Endothelial cell (in vitro differentiated cells): ENCODE measurements around the gene BCCIP. TPM values are rescaled to one million over a fixed set of nuclear protein-coding genes. Genes with fewer than 3 reads are reported as not detected.

Experiments
- DNase-seq: peaks from one replicate; pipeline ENCODE4 v3.0.0; 2021; ENCODE audit warnings: low spot score
- H3K27ac Mint-ChIP-seq: one replicate; pipeline ENCODE4 v1.8.0; 2021; ENCODE audit warnings: mixed read lengths, inconsistent platforms; ENCODE audit not compliant: unreplicated experiment
- H3K27me3 Mint-ChIP-seq: one replicate; pipeline ENCODE4 v1.8.0; 2021; ENCODE audit warnings: mild to moderate bottlenecking, moderate library complexity, mixed read lengths, inconsistent platforms; ENCODE audit not compliant: unreplicated experiment
- H3K36me3 Mint-ChIP-seq: one replicate; pipeline ENCODE4 v1.8.0; 2021; ENCODE audit warnings: mild to moderate bottlenecking, low read depth, mixed read lengths, inconsistent platforms; ENCODE audit not compliant: unreplicated experiment
- H3K4me1 Mint-ChIP-seq: one replicate; pipeline ENCODE4 v1.8.0; 2021; ENCODE audit warnings: mild to moderate bottlenecking, mixed read lengths, inconsistent platforms; ENCODE audit not compliant: unreplicated experiment
- H3K4me3 Mint-ChIP-seq: one replicate; pipeline ENCODE4 v1.8.0; 2021; ENCODE audit warnings: mild to moderate bottlenecking, mixed read lengths, inconsistent platforms; ENCODE audit not compliant: unreplicated experiment
- H3K9me3 Mint-ChIP-seq: one replicate; pipeline ENCODE4 v1.8.0; 2021; ENCODE audit warnings: mixed read lengths, inconsistent platforms; ENCODE audit not compliant: unreplicated experiment
- long read RNA-seq: library from polyadenylated mRNA; unstranded; transcript quantifications from one replicate; pipeline ENCODE4 v2.0.0, GENCODE V29; 2020; ENCODE audit not compliant: unreplicated experiment
- total RNA-seq: library from RNA; stranded (reverse); fragmentation: NEBNext Ultra II Directional; extraction: Animal tissue kit (Norgen Biotek cat#: 25700); gene quantifications from one replicate; pipeline ENCODE4 v1.2.1, GENCODE V29; 2021; ENCODE audit not compliant: unreplicated experiment
- TF ChIP-seq, protein P1 (sequence below): fragments of 200-600 bp; sonication (generic); IDR thresholded peaks from one replicate; pipeline ENCODE4 v1.5.0; 2021; ENCODE audit warnings: antibody characterized with exemption; ENCODE audit not compliant: unreplicated experiment

BCCIP gene
- total RNA-seq, result 39.4 TPM
- long read RNA-seq, transcript BCCIP-202 (7 exons, 2,337 nt), result minor isoform, 9 of 34 reads
- long read RNA-seq, transcript BCCIP-203 (8 exons, 1,433 nt), result minor isoform, 5 of 34 reads
- long read RNA-seq, transcript BCCIP-201 (7 exons, 1,236 nt), result major isoform, 16 of 34 reads
- long read RNA-seq, partial matches to known transcripts, result 2 of 34 reads
- long read RNA-seq, other reads (novel, unspliced or antisense), result 2 of 34 reads

DNA sequence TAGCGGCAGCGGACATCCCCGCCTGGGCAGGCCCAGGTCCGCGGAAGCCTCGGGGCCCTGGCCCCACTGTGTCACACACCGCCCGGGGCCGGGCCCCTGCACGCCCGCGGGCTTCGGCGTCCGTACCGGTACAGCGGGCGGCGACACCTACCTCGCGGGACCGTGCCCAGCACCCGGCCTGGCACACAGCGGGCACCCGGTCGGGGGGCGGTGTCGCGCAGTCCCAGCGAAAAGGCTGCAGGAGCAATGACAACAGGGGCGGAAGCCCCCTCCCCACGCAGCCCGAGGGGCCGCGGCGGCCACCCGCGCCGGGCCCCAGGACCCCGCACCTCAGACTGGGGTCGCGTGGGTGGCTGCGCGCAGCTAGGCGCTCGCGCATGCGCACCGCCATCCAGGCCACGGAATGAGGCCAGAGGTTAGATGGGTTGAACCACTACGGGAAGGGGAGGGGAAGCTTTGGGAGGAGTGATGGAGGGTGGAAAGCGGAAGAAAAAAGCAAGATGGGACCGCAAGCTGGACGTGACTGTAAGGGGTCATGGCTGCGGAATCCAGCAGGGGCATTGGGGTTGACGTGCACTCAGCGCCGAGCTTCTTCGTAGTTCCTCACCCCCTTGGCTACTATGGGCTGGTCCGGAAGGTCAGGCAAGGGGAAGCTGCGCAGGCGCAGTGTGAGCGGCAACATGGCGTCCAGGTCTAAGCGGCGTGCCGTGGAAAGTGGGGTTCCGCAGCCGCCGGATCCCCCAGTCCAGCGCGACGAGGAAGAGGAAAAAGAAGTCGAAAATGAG, at the start of gene BCCIP, which contains the start of gene UROS:
Gene BCCIP, plus strand, starts transcription at position 669 of the 785 bp plus-strand sequence. Its CDS starts 12 bp downstream, at position 681.
Gene UROS, minus strand, starts transcription at position 381 of the 785 bp plus-strand sequence. CDS start 6,759 bp downstream, outside the sequence.
- TF ChIP-seq, protein P1, sequence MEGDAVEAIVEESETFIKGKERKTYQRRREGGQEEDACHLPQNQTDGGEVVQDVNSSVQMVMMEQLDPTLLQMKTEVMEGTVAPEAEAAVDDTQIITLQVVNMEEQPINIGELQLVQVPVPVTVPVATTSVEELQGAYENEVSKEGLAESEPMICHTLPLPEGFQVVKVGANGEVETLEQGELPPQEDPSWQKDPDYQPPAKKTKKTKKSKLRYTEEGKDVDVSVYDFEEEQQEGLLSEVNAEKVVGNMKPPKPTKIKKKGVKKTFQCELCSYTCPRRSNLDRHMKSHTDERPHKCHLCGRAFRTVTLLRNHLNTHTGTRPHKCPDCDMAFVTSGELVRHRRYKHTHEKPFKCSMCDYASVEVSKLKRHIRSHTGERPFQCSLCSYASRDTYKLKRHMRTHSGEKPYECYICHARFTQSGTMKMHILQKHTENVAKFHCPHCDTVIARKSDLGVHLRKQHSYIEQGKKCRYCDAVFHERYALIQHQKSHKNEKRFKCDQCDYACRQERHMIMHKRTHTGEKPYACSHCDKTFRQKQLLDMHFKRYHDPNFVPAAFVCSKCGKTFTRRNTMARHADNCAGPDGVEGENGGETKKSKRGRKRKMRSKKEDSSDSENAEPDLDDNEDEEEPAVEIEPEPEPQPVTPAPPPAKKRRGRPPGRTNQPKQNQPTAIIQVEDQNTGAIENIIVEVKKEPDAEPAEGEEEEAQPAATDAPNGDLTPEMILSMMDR, result no peak
- Mint-ChIP-seq H3K27ac (no peak within 1 kb of the TSS), H3K36me3 (peaks cover 3% of the 10 kb centered on the region), H3K4me1 (peaks cover 6% of the 10 kb centered on the region), H3K4me3 (peak within 1 kb of the TSS; percentile 91), H3K9me3 (no peaks in the 10 kb centered on the region), H3K27me3 (no peaks in the 10 kb centered on the region)
- peak; percentile 82 for DNase-seq

DNA sequence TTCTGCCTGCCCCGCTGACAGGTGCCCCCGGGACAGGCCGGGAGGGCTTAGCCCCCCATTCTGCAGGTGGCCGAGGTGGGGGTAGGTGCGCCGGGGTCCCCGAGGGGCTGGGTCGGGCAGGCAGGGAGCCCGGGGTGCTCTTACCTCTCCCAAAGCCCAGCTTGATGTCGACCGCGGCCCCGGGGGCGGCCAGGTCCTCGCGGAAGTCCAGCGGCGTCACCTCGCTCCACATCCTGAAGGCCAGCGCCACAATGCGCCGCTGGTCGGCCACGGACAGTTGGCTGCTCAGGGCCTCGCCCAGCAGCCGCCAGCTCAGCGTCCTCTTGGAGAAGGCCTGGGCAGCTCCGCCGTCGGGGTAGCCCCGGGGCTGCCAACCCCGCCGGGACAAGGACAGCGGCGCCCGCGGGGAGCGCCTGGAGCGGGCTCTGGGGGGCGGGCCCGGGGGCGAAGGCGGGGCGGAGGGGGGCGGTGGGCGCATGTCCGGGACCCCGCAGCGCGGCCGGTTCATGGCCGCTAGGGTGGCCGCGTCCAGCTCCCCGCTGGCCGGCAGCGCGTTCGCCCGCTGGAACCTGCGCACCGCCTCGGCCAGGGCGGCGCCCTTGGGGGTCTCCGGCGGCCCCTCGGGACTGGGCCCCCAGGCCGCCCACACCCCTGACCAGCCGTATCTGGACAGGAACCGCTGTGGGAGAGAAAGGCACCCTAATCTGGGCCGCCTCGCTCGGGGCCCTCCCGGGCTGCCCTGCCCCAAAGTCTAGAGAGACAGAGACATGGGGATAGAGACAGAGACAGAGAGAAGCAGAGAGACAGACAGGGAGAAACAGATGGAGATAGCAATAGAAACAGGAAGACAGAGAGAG, 49.4 kb upstream of the BCCIP start:
- H3K27ac Mint-ChIP-seq, result no peak overlapping the region
- H3K36me3 Mint-ChIP-seq, result peaks cover 12% of the 10 kb centered on the region

DNA sequence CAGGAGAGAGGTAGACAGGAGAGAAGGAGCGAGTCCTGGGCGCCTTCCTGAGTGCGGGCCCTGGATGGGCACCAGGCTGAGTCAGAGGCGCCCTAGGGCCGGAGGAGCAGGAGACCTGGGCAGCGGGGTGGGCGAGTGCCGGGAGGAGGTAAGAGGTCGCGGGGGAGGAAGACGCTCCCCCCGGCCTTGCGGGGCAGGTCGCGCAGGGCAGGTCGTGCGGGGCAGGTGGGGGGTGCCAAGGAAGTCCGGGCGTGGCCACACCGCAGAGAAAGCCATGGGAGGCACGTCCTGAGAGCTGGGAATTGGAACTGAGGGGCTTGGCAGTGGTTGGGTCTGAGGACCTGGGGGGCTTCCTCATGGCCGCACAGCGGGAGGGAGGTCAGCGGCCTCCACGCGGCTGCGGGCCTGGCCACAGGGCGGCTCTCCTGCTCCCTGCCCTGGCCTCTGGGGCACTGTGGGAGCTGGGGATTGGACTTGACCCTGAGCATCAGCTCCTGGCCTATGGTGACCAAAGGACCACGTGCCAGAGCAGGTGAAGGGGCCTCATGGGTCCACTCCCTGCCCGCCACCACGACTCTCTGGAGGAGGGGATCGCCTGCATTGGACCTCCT, 48.7 kb upstream of the BCCIP start:
- Mint-ChIP-seq H3K36me3 (peaks cover 15% of the 10 kb centered on the region), H3K27me3 (peaks cover 2% of the 10 kb centered on the region), H3K4me3 (no peak overlapping the region), H3K4me1 (no peaks in the 10 kb centered on the region), H3K27ac (no peak overlapping the region), H3K9me3 (no peaks in the 10 kb centered on the region)
- TF ChIP-seq, protein P1, result no peak
- no peak for DNase-seq

More for the DNA sequence above, 49.4 kb upstream of the BCCIP start:
- TF ChIP-seq, protein P1, result no peak
- H3K4me1 Mint-ChIP-seq, result no peaks in the 10 kb centered on the region
- H3K27me3 Mint-ChIP-seq, result no peaks in the 10 kb centered on the region
- no peaks in the 10 kb centered on the region for H3K9me3 Mint-ChIP-seq
- no peak overlapping the region for H3K4me3 Mint-ChIP-seq
- DNase-seq, result no peak

DNA sequence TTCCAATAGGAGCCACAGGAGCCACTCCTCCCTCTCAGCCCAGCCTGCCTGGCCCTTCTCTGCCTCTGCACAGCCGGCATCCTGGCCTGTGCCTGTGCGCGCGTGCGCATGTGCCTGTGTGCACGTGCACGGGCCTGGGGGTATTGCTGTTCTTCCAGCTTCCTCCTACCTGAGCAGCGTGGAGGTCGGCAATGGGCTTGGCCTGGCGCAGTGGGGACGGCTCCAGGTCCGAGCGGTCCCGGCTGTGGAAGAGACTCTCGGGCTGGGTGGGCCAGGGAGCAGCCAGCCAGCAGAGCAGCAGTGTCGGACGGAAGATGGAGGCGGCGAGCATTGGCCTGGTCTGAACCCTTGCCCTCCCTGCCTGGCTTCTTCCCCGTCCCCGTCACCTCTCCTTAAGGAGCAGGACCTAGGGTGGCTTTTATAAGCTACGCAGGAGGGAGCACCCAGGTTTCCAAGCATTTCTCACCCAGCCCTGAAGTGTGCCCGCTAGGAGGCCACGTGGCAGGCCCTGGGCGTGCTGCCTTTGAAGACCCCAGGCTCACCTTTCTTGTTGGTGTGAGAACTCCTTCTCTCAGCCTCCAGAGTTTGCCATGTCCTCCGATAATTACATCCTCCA, 47.7 kb upstream of the BCCIP start, which contains the start of gene MMP21:
Gene MMP21, minus strand, starts transcription at position 331 of the 616 bp plus-strand sequence. Its CDS starts 0 bp downstream, at position 331.
- TF ChIP-seq, protein P1, result no peak
- H3K4me1 Mint-ChIP-seq, result no peaks in the 10 kb centered on the region
- H3K27me3 Mint-ChIP-seq, result peaks cover 2% of the 10 kb centered on the region
- DNase-seq, result no peak
- no peak within 1 kb of the TSS for H3K4me3 Mint-ChIP-seq
- H3K27ac Mint-ChIP-seq, result peak within 1 kb of the TSS; percentile 61
- no peaks in the 10 kb centered on the region for H3K9me3 Mint-ChIP-seq
- peaks cover 11% of the 10 kb centered on the region for H3K36me3 Mint-ChIP-seq
